ENCODE data around the gene AGBL5. TPM values are rescaled to one million over a fixed set of nuclear protein-coding genes. Genes with fewer than 3 reads are reported as not detected.

The AGBL5 gene
- total RNA-seq, 120 experiments from 2014 or later, result 11.3 to 22.7 (median 15.9) TPM

Other genes with a start within 250 kb of the AGBL5 start
- 100 to 1,000 TPM in 5 of 120 experiments, 10 to 100 TPM in 115; 22.2 to 161 (median 47.4) TPM for gene DPYSL5, start 203.5 kb upstream of the AGBL5 start, total RNA-seq
- 100 to 1,000 TPM in 119 of 120 experiments, 10 to 100 TPM in 1; 97.4 to 247 (median 192) TPM for gene MAPRE3, start 81.0 kb upstream of the AGBL5 start, total RNA-seq
- 10 to 100 TPM; 30.6 to 65.3 (median 43.5) TPM for gene TMEM214, start 18.7 kb upstream of the AGBL5 start, total RNA-seq
- gene OST4, start 20.0 kb downstream of the AGBL5 start, total RNA-seq, result 100 to 1,000 TPM in 85 of 120 experiments, 10 to 100 TPM in 35; 62.3 to 158 (median 110) TPM
- 10 to 100 TPM in 23 of 120 experiments, 1 to 10 TPM in 97; 3.2 to 19.4 (median 7.4) TPM for gene EMILIN1, start 26.9 kb downstream of the AGBL5 start, total RNA-seq
- 10 to 100 TPM in 119 of 120 experiments, 1 to 10 TPM in 1; 8.0 to 24.7 (median 16.7) TPM for gene KHK, start 35.1 kb downstream of the AGBL5 start, total RNA-seq
- gene CGREF1, start 67.5 kb downstream of the AGBL5 start, total RNA-seq, result 10 to 100 TPM; 16.0 to 66.6 (median 43.0) TPM
- 1 to 10 TPM in 118 of 120 experiments, under 1 TPM in 2; 0.83 to 8.1 (median 2.2) TPM for gene ABHD1, start 72.1 kb downstream of the AGBL5 start, total RNA-seq
- gene PREB, start 83.0 kb downstream of the AGBL5 start, total RNA-seq, result 10 to 100 TPM; 25.2 to 52.0 (median 34.9) TPM
- not detected for gene PRR30, start 87.7 kb downstream of the AGBL5 start, total RNA-seq
- under 1 TPM in 22 of 120 experiments, not detected in 98; 0.07 to 0.40 (median 0.11) TPM for gene TCF23, start 97.3 kb downstream of the AGBL5 start, total RNA-seq
- 10 to 100 TPM; 28.0 to 68.1 (median 45.4) TPM for gene ATRAID, start 160.4 kb downstream of the AGBL5 start, total RNA-seq
- gene SLC5A6, start 160.6 kb downstream of the AGBL5 start, total RNA-seq, result 100 to 1,000 TPM in 1 of 120 experiments, 10 to 100 TPM in 119; 21.6 to 107 (median 39.0) TPM
- 10 to 100 TPM; 18.2 to 44.6 (median 27.8) TPM for gene CAD, start 165.7 kb downstream of the AGBL5 start, total RNA-seq
- gene SLC30A3, start 211.4 kb downstream of the AGBL5 start, total RNA-seq, result 10 to 100 TPM; 11.0 to 97.2 (median 48.3) TPM
- 10 to 100 TPM in 26 of 120 experiments, 1 to 10 TPM in 94; 2.2 to 19.1 (median 7.4) TPM for gene DNAJC5G, start 223.8 kb downstream of the AGBL5 start, total RNA-seq
- 10 to 100 TPM in 37 of 120 experiments, 1 to 10 TPM in 83; 2.6 to 27.6 (median 9.0) TPM for gene TRIM54, start 230.8 kb downstream of the AGBL5 start, total RNA-seq

Data from dorsolateral prefrontal cortex (tissue), 118 donors.